Myocyte (in vitro differentiated cells): ENCODE data around the gene FBXO7. TPM values are rescaled to one million over a fixed set of nuclear protein-coding genes. Genes with fewer than 3 reads are reported as not detected.
A peak's percentile ranks its signal among the peaks of the same experiment; 100 is the strongest.

Experiments used
- DNase-seq: peaks from one replicate; pipeline ENCODE4 v3.0.0-alpha.2; 2012; ENCODE audit warnings: low read depth
- total RNA-seq: library from RNA; depleted of rRNA; stranded (reverse); fragments of >200 nt; gene quantifications from 2 replicates; pipeline ENCODE4 v1.2.3, GENCODE V29; 2014

FBXO7 gene
- total RNA-seq, 1 donor from 2014 or later, result 58.1 TPM

DNA sequence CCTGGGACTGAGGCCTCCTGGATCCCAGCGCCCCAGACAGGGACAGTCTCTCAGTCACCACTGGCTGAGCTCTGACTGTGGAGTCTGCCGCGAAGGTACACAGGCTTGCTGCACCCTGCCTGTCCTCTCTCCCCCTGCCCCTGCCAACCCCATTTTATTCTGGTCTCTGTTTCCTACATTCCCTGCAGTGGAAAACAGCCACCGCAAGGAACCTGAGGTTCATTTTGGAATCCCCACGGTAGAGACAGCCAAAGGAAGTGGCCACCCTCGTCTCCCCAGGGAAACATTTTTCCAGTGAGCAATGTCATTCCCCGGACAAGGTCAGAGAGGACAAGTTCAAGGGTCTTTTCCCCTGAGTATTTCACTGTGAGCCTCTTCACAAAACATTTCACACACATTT is 56.6 kb downstream of the FBXO7 start:
- DNase-seq, result no peak

DNA sequence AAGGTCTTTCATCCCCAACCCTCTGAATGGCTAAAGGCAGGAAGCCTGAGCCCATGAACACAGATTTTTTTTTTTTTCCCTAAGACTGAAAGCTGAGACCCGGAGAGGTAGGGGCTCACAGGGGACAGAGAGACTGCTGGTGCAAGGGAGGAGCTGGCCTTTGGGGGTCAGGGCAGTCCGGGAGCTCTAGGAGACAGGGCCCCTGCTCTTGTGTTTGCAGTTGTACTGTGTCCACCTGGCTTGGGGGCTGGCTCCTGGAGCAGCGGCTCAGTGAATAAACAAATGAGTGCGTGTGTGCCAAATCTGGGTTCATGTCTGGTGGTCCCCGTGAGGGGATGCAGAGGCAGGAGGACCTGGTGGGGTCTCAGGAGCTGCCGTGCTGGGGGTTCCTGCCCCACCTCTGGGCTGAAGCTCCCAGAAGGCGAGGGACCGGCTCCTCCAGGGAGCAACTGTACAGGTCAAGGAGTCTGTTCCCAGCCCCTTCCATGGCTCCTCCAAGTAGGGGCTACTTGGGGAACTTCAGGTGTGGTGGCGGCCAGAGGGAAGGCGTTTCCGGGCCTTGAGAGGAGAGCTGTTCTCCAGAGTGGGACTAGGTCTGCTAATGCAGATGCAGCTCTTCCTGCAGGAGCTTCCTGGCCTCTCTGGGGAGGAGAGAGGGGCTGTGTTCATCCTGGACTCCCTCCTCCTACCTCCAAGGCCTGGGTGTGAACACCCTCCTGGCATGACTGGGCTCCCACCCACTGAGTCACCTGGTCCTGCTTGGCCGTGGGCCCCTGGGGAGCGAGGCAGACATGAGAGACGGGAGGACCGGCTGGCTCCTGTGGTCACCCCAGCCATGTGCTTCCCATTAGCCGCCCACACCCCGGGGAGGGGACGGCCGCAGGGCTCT is 57.6 kb downstream of the FBXO7 start:
- DNase-seq, result peak; percentile 92

DNA sequence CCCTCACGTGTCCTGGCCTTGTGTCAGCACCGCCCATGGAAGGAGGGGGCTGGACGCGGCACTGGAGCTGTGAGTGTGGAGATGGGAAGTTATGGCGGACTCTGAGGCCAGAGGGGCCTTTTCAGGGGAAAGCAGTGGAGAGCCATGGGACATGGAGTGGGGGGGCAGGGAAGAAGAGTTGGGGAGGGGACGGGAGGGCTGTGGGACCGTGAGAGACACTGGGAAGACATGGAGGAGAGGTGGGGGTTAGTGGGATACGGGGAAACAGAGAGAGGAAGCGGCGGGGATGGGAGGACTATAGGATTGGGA is 58.2 kb downstream of the FBXO7 start:
- no peak for DNase-seq

DNA sequence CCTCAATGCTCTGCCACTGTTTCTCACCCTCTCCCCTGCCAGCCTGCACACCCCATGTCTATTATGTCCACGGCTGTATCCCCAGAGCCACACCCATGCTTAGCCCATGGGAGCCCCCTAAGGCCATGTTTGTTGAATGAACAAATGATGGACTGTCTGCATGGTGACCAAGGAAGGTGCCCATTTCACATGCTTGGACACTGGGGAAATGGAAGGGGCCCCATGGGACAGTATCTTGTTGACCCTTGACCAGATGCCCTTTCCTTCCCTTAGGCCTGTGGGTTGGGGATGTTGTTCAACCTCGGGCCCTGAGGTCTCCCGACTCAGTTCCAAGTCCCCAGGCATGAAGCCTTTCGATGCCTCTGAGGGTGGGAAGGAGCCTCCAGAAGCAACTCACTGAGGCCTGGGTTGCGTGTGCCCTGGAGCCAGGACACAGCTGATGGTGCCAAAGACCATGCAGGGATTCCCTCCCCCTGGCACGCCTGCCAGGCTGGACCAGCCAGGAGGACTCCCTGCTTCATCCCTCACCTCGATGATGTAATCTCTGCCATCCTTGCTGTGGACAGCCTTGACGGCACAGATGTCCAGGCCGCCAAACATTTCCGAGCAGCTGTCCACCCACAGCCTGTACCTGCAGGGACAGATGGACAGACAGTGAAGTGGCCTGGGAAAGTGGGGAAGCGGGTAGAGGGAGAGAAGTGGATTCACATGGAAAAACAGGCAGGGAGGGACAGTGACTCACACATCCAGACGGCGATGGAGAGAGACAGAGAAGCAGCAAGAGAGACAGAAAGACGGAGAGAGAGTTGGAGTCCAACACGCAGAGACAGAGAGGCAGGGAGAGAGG is 58.9 kb downstream of the FBXO7 start:
- DNase-seq, result peak; percentile 85

GRCh38 chr22:32534252-32535235 is 59.9 kb downstream of the FBXO7 start:
- peak; percentile 41 for DNase-seq

DNA sequence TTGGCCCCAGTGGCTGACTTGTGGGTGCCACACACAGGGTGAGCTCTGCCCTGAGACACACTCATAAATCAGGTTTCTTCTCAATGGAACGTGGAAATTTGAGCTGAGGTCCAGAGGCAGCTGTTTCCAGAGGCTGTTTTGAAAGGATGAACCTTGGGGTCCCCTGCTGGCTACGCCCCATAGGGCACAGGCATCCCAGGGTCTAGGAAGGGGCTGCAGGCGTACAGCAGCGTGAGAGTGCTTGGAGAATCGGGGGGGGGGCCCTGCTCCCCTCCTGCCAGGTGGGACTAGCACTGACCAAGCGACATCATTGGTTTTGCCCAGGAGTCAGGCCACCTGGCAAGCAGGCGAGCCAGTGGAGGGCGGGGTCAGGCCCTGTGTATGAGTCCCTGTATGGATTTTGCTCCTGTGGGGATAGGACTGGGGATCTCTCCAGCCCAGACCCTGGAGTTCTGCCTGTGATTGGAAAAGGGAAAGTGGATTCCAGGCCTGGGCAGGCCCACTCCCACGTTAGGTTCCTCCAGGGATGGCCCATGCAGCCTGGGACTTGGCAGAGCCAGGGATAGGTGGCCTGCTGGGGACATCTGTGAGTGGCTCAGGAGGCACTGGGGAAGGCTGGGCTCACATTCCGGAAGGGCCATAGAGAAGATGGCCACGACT is 61.0 kb downstream of the FBXO7 start:
- no peak for DNase-seq

DNA sequence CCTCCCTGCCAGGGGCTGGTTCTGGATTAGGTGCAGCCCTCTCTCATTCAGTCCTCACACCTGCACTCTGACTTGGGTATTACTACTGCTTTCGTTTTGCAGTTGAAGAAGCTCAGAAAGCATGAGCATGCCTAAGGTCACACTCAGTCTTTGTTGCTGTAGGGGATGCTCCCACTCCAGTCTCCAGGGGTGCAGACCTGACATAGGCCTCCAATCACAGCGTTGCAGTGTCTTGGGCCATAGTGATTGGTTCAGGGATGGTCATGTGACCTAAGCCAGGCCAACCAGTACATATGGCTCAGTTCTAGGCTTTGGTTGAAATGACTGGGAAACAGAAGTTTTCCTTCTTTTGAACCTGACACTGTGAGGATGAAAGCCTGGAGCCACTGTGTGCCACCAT is 61.7 kb downstream of the FBXO7 start:
- no peak for DNase-seq

DNA sequence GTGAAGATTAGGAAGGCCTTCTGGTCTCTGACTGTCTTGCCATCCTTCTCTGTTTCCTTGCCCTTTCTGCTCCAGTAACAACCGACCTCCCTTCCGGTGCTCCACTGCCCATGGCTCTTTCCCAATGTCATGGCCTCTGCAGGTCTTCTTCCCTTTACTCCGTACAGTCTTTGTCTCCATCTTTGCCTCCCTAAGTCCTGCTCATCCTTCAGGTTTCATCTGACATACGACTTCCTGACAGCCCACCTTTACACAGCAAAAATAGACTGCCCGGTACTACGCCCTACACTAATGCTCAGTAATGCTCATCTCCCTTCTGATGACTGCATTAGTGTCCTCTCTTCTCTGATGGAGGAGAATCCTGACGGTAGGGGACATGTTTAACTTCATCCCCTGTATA is 63.9 kb downstream of the FBXO7 start:
- DNase-seq, result no peak

GRCh38 chr22:32539631-32540421 is 65.2 kb downstream of the FBXO7 start:
- DNase-seq, result peak; percentile 94

DNA sequence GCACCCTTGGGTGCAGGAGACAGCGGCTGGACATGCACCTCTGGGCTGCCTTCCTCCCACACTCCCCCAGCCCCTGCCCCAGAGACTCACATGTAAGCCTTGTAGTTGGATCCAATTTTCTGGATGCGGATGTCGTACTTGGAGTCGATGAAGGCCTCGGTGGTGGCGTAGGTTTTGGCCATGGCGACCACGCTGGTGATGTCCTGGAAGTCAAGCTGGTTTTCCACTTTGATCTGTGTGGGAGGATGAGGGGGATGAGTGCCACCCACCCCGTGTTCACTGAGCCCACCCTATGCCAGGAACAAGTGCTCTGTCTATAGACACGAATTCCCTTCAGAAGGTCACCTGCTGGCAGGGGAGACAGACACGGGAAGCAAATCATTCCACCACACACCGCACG is 66.9 kb downstream of the FBXO7 start:
- no peak for DNase-seq

- DNase-seq, result no peak
Observed at GRCh38 chr22:32542066-32542676, 67.6 kb downstream of the FBXO7 start.

- DNase-seq, result no peak
Observed at GRCh38 chr22:32542677-32543357, 68.2 kb downstream of the FBXO7 start.

DNA sequence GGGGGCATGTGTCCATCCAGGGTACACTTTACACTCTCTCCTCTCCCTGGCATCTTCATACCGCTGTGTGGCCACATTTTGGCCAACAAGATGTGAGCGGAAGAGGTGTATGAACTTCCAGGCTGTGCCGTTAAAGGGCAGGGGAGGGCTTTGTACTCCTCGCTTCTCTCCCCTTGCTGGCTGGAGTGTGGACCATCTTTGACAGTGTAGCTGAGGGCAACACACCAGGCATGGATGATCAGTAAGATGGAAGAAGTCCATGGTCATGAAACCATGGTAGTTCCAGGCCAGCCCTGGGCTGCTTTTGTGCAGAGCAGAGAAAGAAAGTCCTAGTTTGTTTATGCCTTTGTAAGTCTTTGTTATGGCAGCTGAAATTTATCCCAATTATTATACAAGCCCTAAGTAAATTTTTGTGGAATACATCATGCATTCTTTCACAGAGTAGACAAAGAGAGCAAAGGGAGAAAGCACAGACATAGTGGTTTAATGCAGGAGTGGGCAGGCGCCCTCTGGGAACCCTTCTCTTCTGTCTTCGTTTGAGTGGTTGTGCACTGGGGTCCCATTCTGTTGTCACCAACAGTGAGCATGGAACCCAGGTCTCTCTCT is 70.4 kb downstream of the FBXO7 start:
- DNase-seq, result no peak

GRCh38 chr22:32545801-32546200 is 71.2 kb downstream of the FBXO7 start:
- no peak for DNase-seq

DNA sequence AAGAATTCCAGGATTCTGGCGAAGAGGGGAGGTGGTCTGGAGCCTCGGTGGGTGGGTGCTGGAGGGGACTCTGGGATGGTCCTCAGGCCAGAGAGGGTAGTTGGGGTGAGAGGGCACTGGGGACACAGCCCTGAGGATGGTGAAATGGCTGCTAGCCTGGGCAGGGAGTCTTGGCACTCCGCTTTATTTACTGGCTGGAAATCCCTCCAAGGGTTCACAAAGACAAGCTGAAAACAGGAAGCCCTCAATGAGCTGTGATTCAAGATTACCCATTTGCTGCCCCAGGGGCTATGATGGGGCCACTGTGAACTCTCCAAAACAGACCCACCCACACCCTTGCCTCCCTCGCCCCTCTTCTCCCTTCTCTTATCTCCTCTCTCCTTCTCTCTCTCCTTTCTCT is 71.9 kb downstream of the FBXO7 start:
- DNase-seq, result no peak

- no peak for DNase-seq
Observed at GRCh38 chr22:32546935-32547334, 72.3 kb downstream of the FBXO7 start.

GRCh38 chr22:32548039-32548438 is 73.4 kb downstream of the FBXO7 start:
- no peak for DNase-seq
